HG03378 (cell line): ENCODE data around the gene KLF1.
"Not testable (repeated sequence)": the region's sequence is repeated elsewhere in the genome, so short reads cannot be mapped to it uniquely, and the experiment has no call there.

Experiments used
- ATAC-seq: cut with Tn5 transposase; IDR thresholded peaks from one replicate; pipeline ENCODE4 v1.9.1; 2021; ENCODE audit warnings: mild to moderate bottlenecking, moderate library complexity; ENCODE audit not compliant: unreplicated experiment

The KLF1 gene

GRCh38 chr19:12886969-12887747 lies at the start of gene KLF1:
KLF1 (minus strand) TSS chr19:12887201; CDS start chr19:12887140, 61 bp downstream.
- no peak for ATAC-seq

- ATAC-seq: no peak
Measured at GRCh38 chr19:12936582-12936981, 49.6 kb upstream of the KLF1 start.

- ATAC-seq: no peak
Measured at GRCh38 chr19:12935071-12935470, 48.1 kb upstream of the KLF1 start.

GRCh38 chr19:12933287-12934072 lies 46.5 kb upstream of the KLF1 start, which contains the start of gene FARSA:
FARSA (minus strand) TSS chr19:12933711; CDS start chr19:12933696, 15 bp downstream.
- ATAC-seq: no peak

- no peak for ATAC-seq
Measured at GRCh38 chr19:12932392-12933286, 45.6 kb upstream of the KLF1 start.

GRCh38 chr19:12930002-12930645 lies 43.1 kb upstream of the KLF1 start:
- no peak for ATAC-seq

- ATAC-seq: no peak
Measured at GRCh38 chr19:12924621-12925310, 37.8 kb upstream of the KLF1 start.

- no peak for ATAC-seq
Measured at GRCh38 chr19:12922959-12923358, 36.0 kb upstream of the KLF1 start.

- ATAC-seq: no peak
Measured at GRCh38 chr19:12921047-12921446, 34.0 kb upstream of the KLF1 start.

GRCh38 chr19:12918253-12918652 lies 31.3 kb upstream of the KLF1 start:
- no peak for ATAC-seq

- ATAC-seq: not testable (repeated sequence)
Measured at GRCh38 chr19:12915860-12916259, 28.9 kb upstream of the KLF1 start.

GRCh38 chr19:12913851-12914690 lies 27.1 kb upstream of the KLF1 start:
- no peak for ATAC-seq

GRCh38 chr19:12913011-12913561 lies 26.1 kb upstream of the KLF1 start:
- no peak for ATAC-seq

- no peak for ATAC-seq
Measured at GRCh38 chr19:12912571-12912970, 25.6 kb upstream of the KLF1 start.

- no peak for ATAC-seq
Measured at GRCh38 chr19:12907166-12907565, 20.2 kb upstream of the KLF1 start.

GRCh38 chr19:12899891-12900518 lies 13.0 kb upstream of the KLF1 start:
- peak; percentile 55 for ATAC-seq

- no peak for ATAC-seq
Measured at GRCh38 chr19:12896460-12896859, 9.5 kb upstream of the KLF1 start.

GRCh38 chr19:12893582-12893981 lies 6.6 kb upstream of the KLF1 start:
- ATAC-seq: no peak
